HEK293T (cell line): Measurements from ENCODE around the gene PPOX.

ENCODE experiments used
- CTCF ChIA-PET: fragments of 350-600 bp; formaldehyde crosslinking; extraction: SDS; loops from one replicate; lab custom pipeline; 2021; ENCODE audit warnings: antibody characterized with exemption, inconsistent platforms; lab: Yijun Ruan, JAX
- POLR2A ChIA-PET: fragments of 350-600 bp; formaldehyde crosslinking; extraction: SDS; loops from one replicate; lab custom pipeline; 2020; ENCODE audit warnings: antibody characterized with exemption, inconsistent platforms; lab: Yijun Ruan, JAX
- DNase-seq: peaks from one replicate; pipeline ENCODE4 v3.0.0; 2012; ENCODE audit warnings: mixed read lengths; ENCODE audit errors: extremely low spot score
- ARNT ChIP-seq: fragments of 450-650 bp; IDR thresholded peaks from 2 replicates; pipeline ENCODE4 v1.6.1; 2017; ENCODE audit warnings: mild to moderate bottlenecking
- BHLHE40 ChIP-seq: fragments of 450-650 bp; IDR thresholded peaks from 2 replicates; pipeline ENCODE4 v1.6.1; 2016; ENCODE audit warnings: mild to moderate bottlenecking, moderate library complexity, borderline replicate concordance
- CTBP1 ChIP-seq: fragments of 450-650 bp; IDR thresholded peaks from 2 replicates; pipeline ENCODE4 v1.6.1; 2016; ENCODE audit warnings: borderline replicate concordance
- ELF4 ChIP-seq: fragments of 450-650 bp; IDR thresholded peaks from 2 replicates; pipeline ENCODE4 v1.6.1; 2017; ENCODE audit warnings: antibody characterized with exemption
- FOXA1 ChIP-seq: fragments of 450-650 bp; IDR thresholded peaks from 2 replicates; pipeline ENCODE4 v1.6.1; 2016; ENCODE audit warnings: mild to moderate bottlenecking
- FOXK2 ChIP-seq: fragments of 450-650 bp; IDR thresholded peaks from 2 replicates; pipeline ENCODE4 v1.6.1; 2016; ENCODE audit warnings: mild to moderate bottlenecking
- FOXM1 ChIP-seq: fragments of 450-650 bp; IDR thresholded peaks from 2 replicates; pipeline ENCODE4 v1.6.1; 2017; ENCODE audit warnings: mild to moderate bottlenecking, borderline replicate concordance
- HDGF ChIP-seq: fragments of 450-650 bp; IDR thresholded peaks from 2 replicates; pipeline ENCODE4 v1.6.1; 2017; ENCODE audit warnings: antibody characterized with exemption, borderline replicate concordance
- L3MBTL2 ChIP-seq: fragments of 450-650 bp; conservative IDR thresholded peaks from 2 replicates; pipeline ENCODE4 v1.6.1; 2016; ENCODE audit warnings: mild to moderate bottlenecking
- LEF1 ChIP-seq: fragments of 450-650 bp; IDR thresholded peaks from 2 replicates; pipeline ENCODE4 v1.6.1; 2017; ENCODE audit warnings: mild to moderate bottlenecking, borderline replicate concordance
- NFRKB ChIP-seq: fragments of 450-650 bp; IDR thresholded peaks from 2 replicates; pipeline ENCODE4 v1.6.1; 2016; ENCODE audit warnings: mild to moderate bottlenecking, moderate library complexity
- SP1 ChIP-seq: fragments of 450-650 bp; IDR thresholded peaks from 2 replicates; pipeline ENCODE4 v1.6.1; 2017
- SUZ12 ChIP-seq: fragments of 450-650 bp; IDR thresholded peaks from 2 replicates; pipeline ENCODE4 v1.6.1; 2016; ENCODE audit warnings: mild to moderate bottlenecking
- TARDBP ChIP-seq: fragments of 450-650 bp; IDR thresholded peaks from 2 replicates; pipeline ENCODE4 v1.6.1; 2016
- ZNF384 ChIP-seq: fragments of 450-650 bp; IDR thresholded peaks from 2 replicates; pipeline ENCODE4 v1.6.1; 2016
- TF ChIP-seq, protein P1 (sequence below): fragments of 450-650 bp; IDR thresholded peaks from 2 replicates; pipeline ENCODE4 v1.6.1; 2016

PPOX gene

DNA sequence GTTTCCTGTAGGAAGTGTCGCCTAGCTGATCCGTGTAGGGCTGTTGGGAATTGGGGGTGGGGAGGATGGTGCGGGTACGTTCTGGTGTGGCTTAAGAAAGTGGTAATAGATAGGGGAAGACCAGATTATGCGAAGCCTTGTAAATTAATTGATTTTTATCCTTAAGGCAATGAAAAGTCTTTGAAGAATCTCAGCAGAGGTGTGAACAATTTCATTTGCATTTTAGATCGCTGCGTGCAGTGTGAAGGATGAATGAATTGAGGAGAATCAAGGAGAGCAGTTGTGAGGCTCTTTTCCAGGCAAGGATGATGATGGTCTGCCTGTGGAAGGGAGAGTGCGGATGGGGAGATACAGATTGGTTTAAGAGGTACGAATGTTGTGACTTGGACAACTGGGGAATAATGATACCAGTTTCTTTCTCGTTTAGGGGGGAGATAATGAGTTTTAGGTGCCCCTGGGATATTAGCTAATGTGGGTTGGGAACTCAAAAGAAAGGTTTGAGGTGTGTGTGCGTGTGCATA is 32.9 kb upstream of the PPOX start:
- CTCF ChIA-PET: interaction anchor here (0.6 kb wide), 2 partner anchors 48 to 61 kb away, joined by 3 to 5 read pairs; no protein-coding TSS in a partner anchor

DNA sequence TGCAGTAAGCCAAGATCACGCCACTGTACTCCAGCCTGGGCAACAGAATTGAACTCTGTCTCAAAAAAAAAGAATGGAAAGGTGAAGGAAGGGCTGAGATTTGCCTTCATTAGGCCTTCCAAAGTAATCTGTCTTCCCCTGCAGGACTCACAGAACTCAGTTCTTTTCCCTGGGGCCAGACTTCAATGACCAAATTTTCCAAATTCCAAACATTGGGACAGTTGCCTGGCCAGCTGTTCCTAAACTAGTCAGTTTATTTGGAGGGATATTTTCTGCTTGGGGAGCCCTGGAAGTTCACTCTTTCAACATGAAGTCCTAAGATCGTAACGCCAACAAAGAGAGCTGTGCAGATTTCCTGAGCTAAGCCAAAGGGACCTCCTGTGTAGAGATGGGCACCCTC is 28.3 kb upstream of the PPOX start:
- CTCF ChIA-PET: interaction anchor here (0.5 to 0.6 kb wide), 2 partner anchors 29 to 41 kb away, joined by 3 to 6 read pairs; no protein-coding TSS in a partner anchor
- TF ChIP-seq L3MBTL2 (no peak), SP1 (no peak), FOXM1 (no peak), ELF4 (no peak), FOXK2 (no peak), SUZ12 (no peak), TARDBP (no peak), ARNT (no peak), CTBP1 (no peak), LEF1 (no peak)
- TF ChIP-seq, protein P1, sequence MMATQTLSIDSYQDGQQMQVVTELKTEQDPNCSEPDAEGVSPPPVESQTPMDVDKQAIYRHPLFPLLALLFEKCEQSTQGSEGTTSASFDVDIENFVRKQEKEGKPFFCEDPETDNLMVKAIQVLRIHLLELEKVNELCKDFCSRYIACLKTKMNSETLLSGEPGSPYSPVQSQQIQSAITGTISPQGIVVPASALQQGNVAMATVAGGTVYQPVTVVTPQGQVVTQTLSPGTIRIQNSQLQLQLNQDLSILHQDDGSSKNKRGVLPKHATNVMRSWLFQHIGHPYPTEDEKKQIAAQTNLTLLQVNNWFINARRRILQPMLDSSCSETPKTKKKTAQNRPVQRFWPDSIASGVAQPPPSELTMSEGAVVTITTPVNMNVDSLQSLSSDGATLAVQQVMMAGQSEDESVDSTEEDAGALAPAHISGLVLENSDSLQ: no peak
- no peak for DNase-seq
- POLR2A ChIA-PET: interaction anchor here (2.4 kb wide), 1 partner anchor 92 kb away, joined by 8 read pairs; the partner anchor contains the start of gene USF1

More for the DNA sequence above, 32.9 kb upstream of the PPOX start:
- POLR2A ChIA-PET: interaction anchor here (0.7 to 2.4 kb wide), 17 partner anchors 15 to 256 kb away, joined by 3 to 18 read pairs (median 5); partner anchors contain the start of genes B4GALT3, F11R, KLHDC9 and NIT1
- DNase-seq: no peak
- peak; percentile 37; the same call in 1 of the 2 replicates for TF ChIP-seq L3MBTL2
- no peak for TF ChIP-seq ARNT

DNA sequence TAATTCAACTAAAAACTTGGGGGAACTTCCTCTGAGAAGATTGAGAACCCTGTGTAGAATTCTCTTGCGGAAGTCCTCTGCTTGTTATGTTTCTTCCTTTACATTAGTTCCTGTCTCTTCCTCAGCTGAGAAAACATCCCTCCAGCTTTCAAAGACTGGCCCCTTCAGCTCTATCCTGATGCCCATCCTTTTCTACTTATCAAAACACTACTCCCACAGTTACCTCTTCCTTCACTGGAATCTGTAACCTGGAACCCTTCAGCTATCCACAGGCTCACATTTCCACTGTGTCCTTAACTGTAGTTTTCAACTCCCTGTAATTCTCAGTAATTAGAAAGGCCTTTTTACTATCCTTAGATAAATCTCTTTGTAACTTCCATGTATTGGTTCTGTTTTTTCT is 27.8 kb upstream of the PPOX start:
- CTCF ChIA-PET: interaction anchor here (0.6 kb wide), 1 partner anchor 41 kb away, joined by 3 read pairs; no protein-coding TSS in a partner anchor
- DNase-seq: no peak
- TF ChIP-seq SUZ12 (no peak), ELF4 (no peak), L3MBTL2 (no peak), ZNF384 (no peak), FOXK2 (no peak), HDGF (no peak), NFRKB (no peak), FOXM1 (no peak), BHLHE40 (no peak), ARNT (no peak), FOXA1 (no peak), LEF1 (no peak), CTBP1 (no peak)
- TF ChIP-seq, protein P1: no peak
- POLR2A ChIA-PET: interaction anchor here (2.4 kb wide), 1 partner anchor 92 kb away, joined by 8 read pairs; the partner anchor contains the start of gene USF1

DNA sequence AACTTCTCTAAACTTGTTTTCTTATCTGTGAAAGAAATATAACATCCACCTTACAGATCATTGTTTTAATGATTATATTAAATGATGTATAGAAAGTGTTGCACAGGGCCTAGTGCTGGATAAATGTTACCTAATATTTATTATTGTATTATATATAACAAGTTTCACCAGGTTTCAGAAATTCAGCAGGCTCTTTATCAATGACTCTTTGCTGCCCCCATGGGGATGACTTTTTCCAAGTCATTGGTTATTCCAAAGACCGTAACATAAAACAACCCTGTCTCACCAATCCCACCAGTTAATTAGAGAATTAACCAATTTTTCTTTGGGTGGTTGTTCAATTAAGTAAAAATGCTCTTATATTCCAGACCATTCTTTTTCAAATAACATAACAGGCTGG is 26.5 kb upstream of the PPOX start:
- POLR2A ChIA-PET: interaction anchor here (2.4 kb wide), 1 partner anchor 94 kb away, joined by 8 read pairs; the partner anchor contains the start of gene USF1
- DNase-seq: peak; percentile 55

DNA sequence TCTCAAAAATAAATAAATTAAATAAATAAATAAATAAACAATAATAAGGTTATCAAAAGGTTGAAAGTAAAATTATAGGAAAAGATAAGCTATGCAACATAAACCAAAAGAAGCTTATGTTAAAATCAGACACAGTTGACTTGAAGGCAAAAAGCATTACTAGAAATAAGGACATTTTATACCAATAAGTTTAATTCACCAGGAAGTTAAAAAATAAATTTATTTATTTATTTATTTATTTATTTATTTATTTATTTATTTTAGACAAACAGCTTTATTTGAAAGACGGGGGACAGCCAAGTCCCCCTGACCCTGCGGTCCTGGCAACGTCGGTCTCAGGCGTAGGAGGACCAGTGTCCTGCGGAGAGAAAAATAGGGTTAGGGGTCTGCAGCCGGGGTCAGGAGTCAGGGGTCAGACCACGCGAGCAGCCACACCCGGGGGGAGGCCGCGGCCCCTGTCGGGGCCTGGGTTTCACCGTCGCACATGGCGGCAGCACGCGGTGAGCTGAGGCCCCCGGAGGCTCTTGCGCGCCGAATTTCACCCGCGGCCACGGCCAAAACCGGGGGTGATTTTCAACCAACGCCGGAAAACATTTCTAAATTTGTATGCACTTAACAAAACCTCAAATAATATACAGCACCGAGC is 25.3 kb upstream of the PPOX start:
- POLR2A ChIA-PET: interaction anchor here (1.1 to 1.3 kb wide), 2 partner anchors 13 to 17 kb away, joined by 3 to 4 read pairs; partner anchors contain the start of gene UFC1
- CTCF ChIA-PET: interaction anchor here (1.3 kb wide), 1 partner anchor 11 kb away, joined by 6 read pairs; no protein-coding TSS in a partner anchor
- no peak for DNase-seq
- TF ChIP-seq L3MBTL2 (no peak), BHLHE40 (no peak), FOXK2 (no peak), ARNT (no peak), CTBP1 (no peak), FOXA1 (no peak), ELF4 (no peak), FOXM1 (no peak), SUZ12 (no peak), TARDBP (no peak), SP1 (no peak), LEF1 (no peak), NFRKB (no peak)

More for the DNA sequence above, 26.5 kb upstream of the PPOX start:
- TF ChIP-seq BHLHE40 (no peak), TARDBP (no peak), NFRKB (no peak), FOXM1 (no peak), ELF4 (no peak), FOXK2 (no peak), LEF1 (no peak), SP1 (no peak), ZNF384 (no peak), HDGF (no peak), SUZ12 (no peak), FOXA1 (no peak)
- TF ChIP-seq, protein P1: no peak
- CTCF ChIA-PET: no interaction called here

DNA sequence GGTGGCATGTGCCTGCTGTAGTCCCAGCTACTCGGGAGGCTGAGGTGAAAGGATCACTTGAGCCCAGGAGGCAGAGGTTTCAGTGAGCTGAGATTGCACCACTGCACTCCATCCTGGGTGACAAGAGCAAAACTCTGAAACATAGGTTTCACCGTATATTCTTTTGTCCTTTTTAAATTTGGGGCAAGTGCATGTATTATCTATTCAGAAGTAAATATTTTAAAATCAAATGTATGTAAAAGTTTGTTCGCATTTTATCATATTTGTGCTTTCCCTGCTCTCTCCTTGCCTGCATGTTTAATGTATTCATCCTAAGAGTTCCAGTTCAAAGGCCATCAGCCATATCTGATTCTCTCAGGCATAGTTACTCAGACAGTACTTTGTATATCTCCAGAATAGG is 20.4 kb upstream of the PPOX start:
- CTCF ChIA-PET: interaction anchor here (0.6 kb wide), 1 partner anchor 56 kb away, joined by 3 read pairs; the partner anchor contains the start of gene NDUFS2
- TF ChIP-seq HDGF: no peak
- TF ChIP-seq FOXM1: no peak
- TF ChIP-seq CTBP1: no peak
- no peak for TF ChIP-seq NFRKB
- no peak for TF ChIP-seq TARDBP
- no peak for TF ChIP-seq FOXA1
- no peak for TF ChIP-seq ARNT
- no peak for TF ChIP-seq BHLHE40
- no peak for TF ChIP-seq ZNF384
- TF ChIP-seq SUZ12: no peak
- no peak for TF ChIP-seq L3MBTL2
- TF ChIP-seq, protein P1: no peak
- no peak for TF ChIP-seq ELF4
- no peak for TF ChIP-seq LEF1
- no peak for TF ChIP-seq SP1
- POLR2A ChIA-PET: interaction anchor here (0.6 kb wide), 1 partner anchor 12 kb away, joined by 3 read pairs; no protein-coding TSS in a partner anchor
- no peak for DNase-seq
